Measurements from ENCODE around the gene G6PC3. TPM values are rescaled to one million over a fixed set of nuclear protein-coding genes. Genes with fewer than 3 reads are reported as not detected.
"Not testable (repeated sequence)": the region's sequence is repeated elsewhere in the genome, so short reads cannot be mapped to it uniquely, and the experiment has no call there.

The G6PC3 gene
- total RNA-seq, 1 donor from 2014 or later, result 22.7 TPM

DNA sequence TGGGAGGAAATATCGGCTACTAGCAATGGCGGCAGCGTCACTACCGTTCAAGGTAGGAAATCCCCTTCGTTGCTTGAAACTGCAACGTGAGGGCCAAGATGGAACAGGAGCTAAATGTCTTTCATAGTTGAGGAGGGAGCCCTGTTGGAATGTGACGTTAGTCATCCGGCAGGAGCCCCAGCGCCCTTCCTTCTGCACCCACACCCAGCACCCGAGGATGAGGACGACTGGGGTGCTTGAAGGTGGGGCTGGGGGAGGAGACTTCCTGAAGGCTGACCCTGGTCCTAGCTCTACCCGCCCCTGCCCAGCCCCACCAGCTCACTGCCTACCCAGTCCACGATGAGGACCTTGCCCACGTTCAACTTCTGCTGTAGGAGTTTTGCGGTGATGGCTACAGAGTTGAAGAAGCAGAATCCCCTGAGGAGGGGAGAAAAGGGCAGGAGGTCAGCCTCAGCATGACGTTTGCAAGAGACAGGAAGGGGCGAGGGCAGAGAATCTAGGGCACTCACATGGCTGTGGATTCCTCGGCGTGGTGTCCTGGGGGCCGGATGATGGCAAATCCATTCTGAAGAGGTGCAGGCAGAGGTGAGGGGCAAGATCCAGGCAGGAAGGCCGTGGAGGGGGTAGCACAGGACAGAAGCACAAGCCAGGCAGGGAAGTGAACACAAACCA, 11.9 kb downstream of the G6PC3 start:
- intact Hi-C loops (cut with micrococcal nuclease), result no loop called here

DNA sequence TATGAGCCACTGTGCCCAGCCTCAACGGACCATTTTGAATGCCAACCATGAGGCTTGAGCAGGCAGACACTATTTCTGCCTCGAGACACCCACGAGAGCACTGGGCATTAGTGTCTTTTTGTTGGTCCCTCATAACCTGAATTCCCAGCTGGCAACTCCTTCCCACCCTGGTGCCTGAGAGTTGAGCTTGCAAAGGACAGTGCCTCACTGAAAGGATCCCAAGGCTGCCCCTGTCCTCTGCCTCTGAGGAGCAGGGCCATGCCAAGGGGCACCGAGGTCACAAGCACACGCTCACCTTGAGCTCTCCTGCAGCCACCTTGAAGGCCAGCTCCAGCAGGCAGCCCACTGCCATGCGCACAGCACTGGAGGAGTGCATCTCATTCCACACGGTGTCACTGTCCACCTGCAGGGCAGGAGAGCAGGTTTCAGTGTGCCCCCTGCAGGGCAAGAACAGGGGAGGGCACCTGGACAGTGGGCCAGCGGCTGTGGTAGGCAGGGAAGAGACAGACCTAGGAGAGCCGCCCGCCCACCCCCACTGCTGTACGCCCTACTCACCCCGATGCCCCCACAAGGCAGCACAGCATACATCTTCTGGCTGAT, 12.8 kb downstream of the G6PC3 start:
- intact Hi-C loops (cut with micrococcal nuclease), result no loop called here

- intact Hi-C loops (cut with micrococcal nuclease), result no loop called here
Observed at GRCh38 chr17:44084131-44084538, 13.6 kb downstream of the G6PC3 start.

DNA sequence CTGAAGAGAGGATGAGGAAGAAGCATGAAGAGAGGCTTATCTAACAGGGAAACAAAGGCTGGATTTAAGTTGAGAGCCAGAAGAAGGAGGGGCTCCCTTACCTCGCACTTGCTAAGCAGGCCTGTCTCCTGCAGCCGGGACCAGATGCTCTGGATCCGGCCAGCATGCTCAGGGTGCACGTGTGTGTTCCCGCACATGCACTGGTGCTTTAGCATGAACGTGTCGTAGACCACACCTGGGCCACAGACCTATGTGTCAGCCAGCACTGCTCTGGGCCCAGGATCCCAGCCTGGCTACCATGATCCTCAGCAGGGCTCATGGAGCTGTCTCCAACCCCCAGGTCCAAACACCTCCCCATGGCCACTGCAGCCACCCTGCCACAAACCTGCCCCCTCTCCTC, 14.4 kb downstream of the G6PC3 start:
- intact Hi-C loops (cut with micrococcal nuclease), result no loop called here

DNA sequence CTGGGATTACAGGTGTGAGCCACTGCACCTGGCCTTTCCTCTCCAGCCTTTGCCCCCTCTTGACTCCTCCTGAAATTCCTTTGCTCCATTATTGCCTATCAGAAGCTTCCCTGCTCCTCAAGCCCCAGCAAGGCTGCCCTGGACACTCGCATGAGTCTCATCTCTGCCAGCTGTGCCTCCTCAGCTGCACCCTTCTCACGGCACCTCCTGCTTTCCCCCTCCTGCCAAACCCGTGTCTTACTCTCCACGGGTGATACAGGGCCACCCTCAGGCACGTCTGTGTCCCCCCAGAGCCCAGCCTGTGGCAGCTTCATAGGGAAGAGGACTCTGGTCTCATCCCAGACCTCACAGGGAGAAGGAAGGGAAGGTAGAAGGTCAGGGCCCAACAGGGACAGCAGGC, 15.4 kb downstream of the G6PC3 start:
- intact Hi-C loops (cut with micrococcal nuclease), result no loop called here

DNA sequence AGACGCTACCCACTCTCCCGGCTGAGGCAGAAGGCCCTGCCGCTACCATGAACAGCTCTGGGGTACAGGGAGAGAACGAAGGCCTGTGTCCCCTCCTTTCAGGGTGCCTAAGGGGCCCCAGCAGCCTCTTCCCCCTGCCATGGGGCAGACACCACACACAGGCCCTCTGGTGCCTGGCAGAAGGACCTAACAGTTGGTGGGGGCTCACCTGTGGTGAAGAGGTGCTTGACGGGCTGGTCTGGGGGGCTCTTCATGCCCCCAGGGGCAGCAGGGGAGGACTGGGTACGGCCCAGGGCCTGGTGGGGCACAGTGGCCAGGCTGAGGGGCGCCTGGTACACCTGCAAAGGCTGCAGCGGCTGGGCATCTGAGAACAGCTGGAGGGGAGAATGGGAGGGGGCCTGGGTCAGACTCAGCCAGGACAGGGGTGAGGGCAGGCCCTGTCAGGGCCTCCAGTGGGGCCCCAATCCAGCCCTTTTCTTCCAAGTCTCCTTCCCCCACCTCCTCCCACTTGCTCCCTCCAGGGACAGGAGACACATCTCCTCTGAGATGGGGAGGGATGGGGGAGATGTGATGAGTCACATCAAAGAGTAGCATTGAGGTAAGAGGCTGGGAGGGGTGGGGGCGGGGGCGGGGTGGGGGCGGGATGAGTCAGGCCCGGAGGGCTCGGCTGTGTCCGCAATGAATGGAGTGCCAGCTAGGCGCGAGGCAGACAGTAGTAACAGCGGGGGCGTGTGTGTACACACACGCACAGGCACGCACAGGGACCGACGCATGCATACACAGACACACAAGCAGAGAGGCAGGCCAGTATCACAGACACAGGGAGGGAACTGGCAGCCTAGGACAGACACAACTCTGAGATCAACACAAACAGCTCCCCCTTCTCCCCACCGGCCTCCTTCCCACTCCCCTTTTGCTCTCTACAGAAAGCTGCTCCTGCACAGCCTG, 16.1 kb downstream of the G6PC3 start:
- intact Hi-C loops (cut with micrococcal nuclease), result no loop called here

- intact Hi-C loops (cut with micrococcal nuclease), result no loop called here
Observed at GRCh38 chr17:44087319-44087718, 16.8 kb downstream of the G6PC3 start.

DNA sequence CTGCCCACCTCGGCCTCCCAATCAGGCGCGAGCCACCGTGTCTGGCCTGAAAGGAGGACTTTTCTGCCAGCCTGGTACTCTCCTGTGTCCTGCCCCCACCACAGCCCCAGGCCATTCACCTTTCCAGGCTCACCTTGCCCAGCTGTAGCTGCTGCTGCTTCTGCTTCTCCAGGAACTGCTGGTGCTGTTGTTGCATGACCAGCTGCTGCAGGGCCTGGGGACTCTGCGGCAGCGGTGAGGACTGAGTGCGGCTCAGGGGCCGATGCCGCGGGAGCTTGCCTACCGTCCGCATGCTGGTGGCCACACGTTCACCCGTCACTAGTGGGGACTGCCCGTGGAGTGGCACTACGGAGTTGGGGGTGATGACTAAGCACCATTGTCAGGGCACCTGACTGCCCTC, 17.7 kb downstream of the G6PC3 start:
- intact Hi-C loops (cut with micrococcal nuclease), result no loop called here

DNA sequence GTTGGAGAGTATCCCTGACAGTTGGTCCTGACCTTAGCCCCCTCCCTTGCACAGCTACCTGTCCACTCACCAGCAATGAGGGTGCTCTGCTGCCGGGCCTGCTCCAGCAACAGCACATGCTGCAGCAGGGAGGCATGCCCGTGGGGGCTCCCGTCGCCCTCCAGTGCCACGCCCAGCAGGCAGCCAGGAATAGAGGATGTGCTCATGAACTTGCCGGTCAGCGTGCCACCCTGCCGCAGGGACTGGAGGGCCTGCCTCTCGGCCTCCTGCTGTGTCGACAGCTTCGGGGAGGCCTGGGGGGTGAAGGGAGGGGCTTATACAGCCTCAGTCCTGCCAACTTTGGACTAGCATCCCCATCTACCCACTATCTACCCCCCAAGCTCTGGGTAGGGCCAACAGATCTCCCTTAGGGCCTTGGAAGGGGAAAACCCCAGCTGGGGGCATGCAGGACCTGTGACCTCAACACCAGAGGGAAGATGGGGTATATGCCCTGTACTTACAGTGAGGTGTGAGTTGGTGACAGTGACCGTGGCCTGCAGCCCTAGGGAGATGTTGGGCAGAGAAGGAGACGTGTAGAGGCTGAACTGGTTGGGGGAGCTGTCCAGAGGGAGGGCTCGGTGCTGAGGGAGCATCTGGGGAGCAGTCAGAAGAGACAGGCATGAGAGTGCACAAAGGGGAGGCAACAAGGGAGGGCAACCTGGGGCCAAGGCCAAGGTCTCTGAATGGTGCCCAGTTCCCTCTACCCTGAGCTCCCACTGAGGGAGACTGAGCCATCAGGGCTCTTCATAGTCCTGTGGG, 20.9 kb downstream of the G6PC3 start:
- intact Hi-C loops (cut with micrococcal nuclease), result no loop called here

- intact Hi-C loops (cut with micrococcal nuclease), result no loop called here
Observed at GRCh38 chr17:44092051-44092450, 21.5 kb downstream of the G6PC3 start.

- intact Hi-C loops (cut with micrococcal nuclease), result no loop called here
Observed at GRCh38 chr17:44093231-44093900, 22.8 kb downstream of the G6PC3 start.

DNA sequence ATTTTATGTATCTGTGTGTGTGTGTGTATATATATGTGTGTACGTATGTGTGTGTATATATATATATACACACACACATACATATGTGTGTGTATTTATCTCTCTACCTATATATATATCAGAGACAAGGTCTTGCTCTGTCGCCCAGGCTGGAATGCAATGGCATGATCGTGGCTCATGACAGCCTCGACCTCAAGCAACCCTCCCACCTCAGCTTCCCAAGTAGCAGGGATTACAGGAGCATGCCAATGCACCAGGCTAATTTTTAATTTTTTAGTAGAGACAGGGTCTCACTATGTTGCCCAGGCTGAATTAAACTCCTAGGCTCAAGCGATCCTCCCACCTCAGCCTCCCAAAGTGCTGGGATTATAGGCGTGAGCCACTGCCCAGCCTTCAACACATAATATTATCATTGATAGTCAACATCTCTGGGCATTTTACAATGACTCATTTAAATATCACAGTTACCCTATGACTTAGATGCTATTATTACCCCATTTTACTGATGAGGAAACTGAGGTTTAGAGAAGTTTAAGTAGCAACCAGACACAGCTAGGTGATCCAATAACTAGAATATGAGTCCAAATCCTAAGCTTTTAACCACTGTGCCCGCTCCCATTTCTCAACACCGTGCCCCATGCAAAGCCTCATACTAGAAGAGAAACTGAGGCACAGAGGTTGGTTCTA, 24.3 kb downstream of the G6PC3 start:
- intact Hi-C loops (cut with micrococcal nuclease), result no loop called here

DNA sequence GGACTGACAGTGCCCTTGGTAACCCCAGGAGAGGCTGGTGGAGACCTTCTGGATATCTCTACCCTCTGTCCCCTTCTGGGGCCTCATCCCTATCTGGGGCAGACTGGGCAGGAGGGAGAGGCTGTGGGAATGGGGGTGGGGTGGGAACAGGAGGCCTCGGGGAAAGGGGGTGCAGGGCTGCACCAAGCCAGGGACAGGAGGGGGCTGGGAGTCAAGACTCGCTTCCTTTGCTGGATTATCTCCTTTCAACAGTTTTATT, 24.8 kb downstream of the G6PC3 start:
- intact Hi-C loops (cut with micrococcal nuclease), result no loop called here

- intact Hi-C loops (cut with micrococcal nuclease), result no loop called here
Observed at GRCh38 chr17:44095647-44096496, 25.3 kb downstream of the G6PC3 start.

DNA sequence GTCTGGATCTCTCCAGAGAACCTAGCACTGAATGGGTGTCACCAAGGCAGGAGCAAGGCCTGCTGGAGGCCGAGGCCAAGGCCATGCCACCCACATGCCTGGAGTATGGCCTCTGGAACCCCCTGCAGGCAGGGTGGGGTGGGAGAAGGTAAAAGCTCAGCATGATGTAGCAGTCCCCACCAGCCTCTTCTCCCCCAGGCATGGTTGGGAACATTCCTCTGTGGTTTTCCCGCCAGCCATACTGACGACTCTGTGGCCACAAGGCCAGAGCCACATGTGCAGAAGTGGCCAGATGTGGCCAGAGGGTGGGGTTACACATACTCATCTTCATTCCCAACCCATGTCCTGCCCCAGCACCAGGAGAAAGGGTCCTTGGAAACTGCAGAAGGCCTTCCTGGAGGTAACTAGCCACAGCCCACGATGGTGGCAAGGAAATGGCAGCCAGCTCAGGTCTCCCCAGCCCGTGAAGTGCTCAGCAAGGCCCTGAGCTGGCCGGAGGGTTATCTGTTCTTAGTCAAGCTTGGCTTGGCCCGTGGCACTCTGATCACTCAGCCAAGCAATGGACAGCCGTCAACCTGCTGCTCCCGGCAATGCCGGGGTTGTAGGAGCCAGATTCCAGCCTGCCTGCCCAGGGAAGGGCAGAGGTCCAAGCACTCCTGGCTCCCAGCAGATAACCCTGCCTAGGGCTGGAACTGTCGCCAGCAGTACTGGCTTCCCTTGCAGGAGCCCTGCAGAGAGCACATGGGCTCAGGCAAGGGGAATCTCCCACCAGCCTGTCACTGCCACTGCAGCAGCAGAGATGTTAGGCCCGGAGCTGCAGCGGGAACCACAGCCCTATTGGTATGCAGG, 26.8 kb downstream of the G6PC3 start:
- intact Hi-C loops (cut with micrococcal nuclease), result no loop called here

- intact Hi-C loops (cut with micrococcal nuclease), result not testable (repeated sequence)
Observed at GRCh38 chr17:44101858-44102257, 31.3 kb downstream of the G6PC3 start.

DNA sequence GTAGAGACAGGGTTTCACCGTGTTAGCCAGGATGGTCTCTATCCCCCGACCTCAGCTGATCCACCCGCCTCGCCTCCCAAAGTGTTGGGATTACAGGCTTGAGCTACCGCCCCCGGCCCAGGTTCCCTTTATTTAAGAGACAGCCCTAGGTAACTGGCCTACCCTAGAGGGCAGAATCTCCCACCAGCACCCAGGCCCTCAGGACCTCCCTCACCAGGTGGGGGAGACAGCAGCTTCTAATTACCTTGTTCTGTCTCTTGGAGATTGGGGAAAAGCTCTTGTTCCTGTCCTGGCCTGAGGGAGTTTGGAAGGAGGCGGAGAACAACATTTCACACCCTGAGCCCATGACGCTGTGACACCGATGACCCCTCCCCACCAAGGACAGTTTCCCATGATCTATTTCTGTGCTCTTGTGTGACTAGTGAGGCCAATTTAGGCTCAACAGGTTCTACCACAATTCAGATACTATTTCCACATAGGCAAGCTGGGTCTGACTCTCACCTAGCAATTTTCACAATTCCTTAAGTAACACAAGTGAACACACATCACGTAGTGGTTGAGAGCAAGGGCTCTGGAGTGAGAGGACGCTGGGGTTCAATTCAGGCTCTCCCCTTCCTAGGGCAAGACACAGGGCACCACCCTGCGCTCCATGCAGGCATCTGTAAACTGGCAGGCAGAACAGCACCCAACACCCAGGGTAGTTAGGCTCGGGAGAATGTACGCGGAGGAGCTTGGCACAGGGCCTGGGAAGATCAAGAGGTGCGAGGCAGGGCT, 32.5 kb downstream of the G6PC3 start:
- intact Hi-C loops (cut with micrococcal nuclease), result no loop called here

DNA sequence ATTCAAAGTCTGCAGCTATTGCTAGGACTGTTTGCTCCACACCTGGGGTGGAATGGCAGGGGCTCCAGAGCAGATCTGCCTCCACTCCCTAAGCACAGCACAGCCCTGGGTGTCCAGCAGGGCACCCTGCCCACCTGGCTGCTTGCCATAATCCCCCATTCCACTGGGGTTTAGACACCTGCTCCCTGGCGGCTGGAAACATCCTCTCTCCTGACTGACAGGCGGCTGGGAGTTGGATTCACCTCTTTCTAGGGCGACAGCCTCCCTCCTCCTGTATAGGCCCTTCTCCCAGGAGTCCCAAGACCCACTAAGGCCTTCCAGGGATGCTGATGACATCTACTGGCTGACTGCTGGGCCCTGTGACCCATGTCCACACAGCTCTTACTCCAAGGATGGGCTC, 34.9 kb downstream of the G6PC3 start:
- intact Hi-C loops (cut with micrococcal nuclease), result no loop called here
